HG03342 (cell line): ENCODE results near the gene SFXN5.

Experiments
- ATAC-seq: cut with Tn5 transposase; IDR thresholded peaks from one replicate; pipeline ENCODE4 v1.9.1; 2021; ENCODE audit warnings: mild to moderate bottlenecking, moderate library complexity; ENCODE audit not compliant: unreplicated experiment

The SFXN5 gene

DNA sequence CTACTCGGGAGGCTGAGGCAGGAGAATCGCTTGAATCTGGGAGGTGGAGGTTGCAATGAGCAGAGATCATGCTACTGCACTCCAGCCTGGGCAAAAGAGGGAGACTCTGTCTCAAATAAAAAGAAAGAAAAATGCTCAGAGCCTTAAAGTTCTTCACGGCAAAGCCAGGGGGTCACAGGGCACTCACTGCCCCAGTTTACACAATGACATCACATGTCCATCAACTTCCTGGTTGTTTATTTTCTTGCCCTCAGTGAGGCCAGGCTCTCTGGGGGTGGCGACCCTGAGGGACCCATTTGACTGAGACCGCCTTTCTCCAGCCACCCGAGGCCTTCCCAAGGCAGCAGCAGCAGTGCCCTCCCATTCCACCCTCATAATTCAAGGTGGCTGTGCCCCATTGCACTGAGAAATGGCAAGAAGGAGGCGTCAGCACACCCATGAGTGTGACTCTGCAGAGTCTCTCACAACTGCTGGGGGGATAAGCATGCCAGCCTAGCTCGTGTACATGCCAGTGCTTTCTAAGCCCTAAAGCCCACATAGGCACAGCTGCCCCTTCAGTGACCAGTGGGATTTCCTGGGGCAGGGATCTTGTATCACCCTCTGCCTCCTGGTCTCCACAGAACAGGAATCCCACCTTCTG lies 50.0 kb downstream of the SFXN5 start:
- ATAC-seq, result no peak

DNA sequence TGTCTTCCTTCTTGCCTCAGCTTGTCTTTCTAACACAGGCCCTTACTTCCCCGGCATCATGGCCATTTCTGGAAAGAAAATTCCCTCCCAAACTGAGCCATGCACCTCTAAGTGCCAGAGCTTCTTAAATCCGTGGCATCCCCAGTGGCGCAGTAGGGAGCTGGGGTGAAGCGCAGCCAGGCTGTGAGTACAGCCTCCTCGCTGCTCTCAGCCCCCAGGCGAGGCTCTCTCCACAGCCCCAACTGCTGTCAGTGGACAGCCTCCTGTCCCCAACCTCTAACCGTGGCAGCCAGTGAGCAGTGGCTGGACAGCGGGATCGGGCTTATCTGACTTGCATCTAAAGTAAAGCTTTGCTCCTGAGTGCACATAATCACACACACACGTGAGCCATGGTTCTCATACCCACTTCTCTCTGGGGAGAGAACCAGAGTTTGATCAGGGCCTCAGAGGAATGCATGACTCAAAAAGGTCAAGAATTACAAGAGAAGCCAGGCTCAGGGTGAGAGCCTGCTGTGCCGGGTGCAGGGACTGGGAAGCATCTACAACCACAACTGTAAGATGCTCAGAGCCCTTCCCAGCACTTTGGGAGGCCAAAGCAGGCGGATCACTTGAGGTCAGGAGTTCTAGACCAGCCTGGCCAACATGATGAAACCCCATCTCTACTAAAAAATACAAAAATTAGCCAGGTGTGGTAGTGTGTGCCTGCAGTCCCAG lies 50.7 kb downstream of the SFXN5 start:
- ATAC-seq, result no peak

- ATAC-seq, result no peak
These were observed 51.2 kb downstream of the SFXN5 start for GRCh38 chr2:73020306-73020656.

- ATAC-seq, result no peak
These were observed 53.2 kb downstream of the SFXN5 start for GRCh38 chr2:73018188-73018825.

GRCh38 chr2:73013936-73014335 lies 57.6 kb downstream of the SFXN5 start:
- no peak for ATAC-seq

DNA sequence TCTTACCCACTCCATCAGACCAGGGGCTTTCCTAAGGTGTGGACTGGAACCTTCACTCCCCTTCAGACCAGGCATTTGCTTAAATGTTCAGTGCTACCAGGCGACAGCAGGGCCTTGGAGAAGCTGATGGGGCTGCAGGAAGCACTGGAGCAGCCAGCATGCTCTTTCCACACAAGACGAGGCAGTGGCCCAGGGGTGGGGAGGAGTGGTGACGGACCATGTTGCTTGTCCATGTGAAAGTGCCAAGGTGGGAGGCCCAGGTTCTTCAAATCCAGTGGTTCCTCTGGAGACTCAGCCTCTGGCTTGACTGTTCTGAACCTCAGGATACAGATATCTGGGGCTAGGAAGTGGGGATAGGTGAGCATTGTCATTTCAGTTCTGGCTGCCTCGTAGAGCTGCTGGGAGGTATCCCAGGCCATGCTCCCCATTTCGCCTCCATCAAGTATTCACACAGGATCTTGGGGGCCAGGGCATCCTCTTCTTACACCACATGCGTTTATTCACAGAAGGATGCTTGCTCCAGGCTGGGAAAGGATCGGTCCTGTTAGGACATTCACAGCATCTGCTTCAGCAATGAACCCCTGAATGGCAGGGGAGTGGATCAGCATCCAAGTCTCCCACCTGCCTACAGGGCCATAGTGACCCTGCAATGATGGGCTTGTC lies 62.2 kb downstream of the SFXN5 start:
- ATAC-seq, result no peak

GRCh38 chr2:73008766-73009135 lies 62.8 kb downstream of the SFXN5 start:
- ATAC-seq, result no peak

DNA sequence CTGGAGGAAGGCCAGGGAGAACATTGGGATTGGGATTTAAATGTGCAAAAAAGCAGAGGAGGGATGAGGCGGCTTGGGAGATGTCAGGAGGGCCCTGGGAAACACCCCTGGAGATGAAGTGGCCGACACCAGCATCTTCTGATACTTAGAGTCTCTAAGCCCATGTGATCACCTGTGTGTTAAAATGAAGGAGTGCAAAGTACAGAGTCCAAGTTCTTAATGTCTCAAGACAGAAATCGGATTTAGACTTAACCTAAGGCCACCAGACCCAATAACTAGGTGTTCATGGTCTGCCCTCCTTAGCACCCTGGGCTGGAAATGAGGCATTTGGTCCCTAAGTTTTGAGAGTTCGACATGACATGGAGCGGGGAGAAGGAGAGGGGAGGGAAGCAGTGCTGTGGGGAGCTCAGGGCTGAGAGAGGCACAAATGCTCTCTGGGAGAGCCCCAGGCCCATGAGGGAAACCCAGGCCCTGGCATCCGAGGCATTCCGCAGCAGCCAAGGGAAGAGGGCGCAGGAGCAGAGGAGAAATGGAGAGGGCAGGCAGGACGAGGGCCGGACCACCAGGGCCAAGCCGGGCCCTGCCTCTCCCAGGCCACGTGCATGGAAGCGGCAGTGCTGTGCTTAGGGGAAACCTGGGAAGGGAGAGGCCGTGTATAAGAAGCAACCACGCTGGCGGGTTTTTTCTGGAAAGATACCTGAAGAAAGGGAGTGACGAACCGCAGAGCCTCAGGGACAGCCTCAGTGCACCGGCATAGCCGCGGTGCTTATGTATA lies 63.3 kb downstream of the SFXN5 start:
- ATAC-seq, result no peak

DNA sequence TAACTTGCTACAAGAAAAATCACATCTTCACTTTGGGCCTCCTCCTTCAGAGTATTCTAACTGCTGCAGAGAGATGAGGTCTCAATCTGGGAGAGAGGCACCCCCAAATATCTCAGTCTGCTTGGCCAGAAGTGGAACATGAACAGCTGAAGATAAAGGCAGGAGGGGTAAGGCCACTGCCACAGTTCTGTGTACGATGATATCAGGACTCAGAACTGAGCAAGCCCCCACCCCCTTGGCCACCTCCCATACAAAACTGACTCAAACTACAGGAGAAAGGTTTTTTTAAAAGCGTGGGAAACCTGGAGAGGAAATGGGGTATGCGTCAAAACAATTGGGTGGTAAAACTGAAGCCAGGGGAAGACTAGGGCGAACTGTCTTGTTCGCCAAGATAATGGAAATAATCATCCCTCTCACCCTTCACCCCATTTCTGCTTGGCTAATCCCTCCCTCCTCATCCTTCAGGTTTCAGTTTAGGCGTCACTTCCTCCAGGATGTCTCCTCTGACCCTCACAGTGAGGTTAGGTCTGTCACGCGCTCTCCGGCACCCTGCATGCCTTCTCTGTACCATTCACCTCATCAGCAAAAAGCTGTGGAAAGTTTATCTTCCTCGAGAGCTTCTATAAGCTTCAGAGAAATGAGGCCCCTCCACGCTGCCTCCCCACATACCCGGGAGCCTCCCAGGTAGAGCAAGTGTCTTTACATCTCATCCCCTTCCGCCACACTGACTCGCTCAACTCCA lies 64.4 kb downstream of the SFXN5 start:
- ATAC-seq, result no peak

DNA sequence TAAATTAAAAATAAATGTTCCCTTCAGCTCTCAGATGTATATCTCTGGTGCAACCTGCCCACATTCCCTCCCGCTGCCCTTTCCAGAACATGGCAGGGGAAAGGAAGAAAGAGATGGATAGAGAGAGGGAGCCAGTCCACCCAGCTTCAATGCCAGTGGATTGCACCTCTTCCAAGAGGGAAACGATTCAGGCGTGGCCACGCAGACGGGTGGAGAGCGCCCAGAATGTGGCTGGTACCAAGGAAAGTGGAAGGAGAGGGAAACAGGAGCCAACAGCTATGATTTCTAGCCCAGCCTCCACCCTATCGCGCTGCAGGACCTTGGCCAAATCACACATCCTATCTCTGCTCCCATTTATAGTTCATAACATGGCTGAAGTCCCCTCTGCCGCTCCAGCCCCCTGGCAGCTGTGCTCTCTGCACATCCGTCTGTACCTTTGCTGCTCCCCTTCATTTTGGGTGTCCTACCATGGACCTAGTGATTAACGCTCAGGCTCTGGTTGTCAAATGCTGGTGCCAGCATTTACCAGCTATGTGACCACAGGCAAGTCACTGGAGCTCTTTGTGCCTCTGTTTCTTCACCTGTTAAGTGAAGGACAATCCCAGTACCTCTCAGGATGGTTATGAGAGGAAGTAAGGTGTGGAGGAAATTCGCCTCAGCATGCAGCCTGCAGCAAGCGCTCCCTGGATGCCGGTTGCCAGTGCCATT lies 66.5 kb downstream of the SFXN5 start:
- ATAC-seq, result no peak

GRCh38 chr2:73004466-73004865 lies 67.0 kb downstream of the SFXN5 start:
- ATAC-seq, result no peak

GRCh38 chr2:73003027-73003426 lies 68.5 kb downstream of the SFXN5 start:
- ATAC-seq, result no peak

- no peak for ATAC-seq
These were observed 70.5 kb downstream of the SFXN5 start for GRCh38 chr2:73000808-73001570.

- no peak for ATAC-seq
These were observed 71.5 kb downstream of the SFXN5 start for GRCh38 chr2:72999729-73000725.

DNA sequence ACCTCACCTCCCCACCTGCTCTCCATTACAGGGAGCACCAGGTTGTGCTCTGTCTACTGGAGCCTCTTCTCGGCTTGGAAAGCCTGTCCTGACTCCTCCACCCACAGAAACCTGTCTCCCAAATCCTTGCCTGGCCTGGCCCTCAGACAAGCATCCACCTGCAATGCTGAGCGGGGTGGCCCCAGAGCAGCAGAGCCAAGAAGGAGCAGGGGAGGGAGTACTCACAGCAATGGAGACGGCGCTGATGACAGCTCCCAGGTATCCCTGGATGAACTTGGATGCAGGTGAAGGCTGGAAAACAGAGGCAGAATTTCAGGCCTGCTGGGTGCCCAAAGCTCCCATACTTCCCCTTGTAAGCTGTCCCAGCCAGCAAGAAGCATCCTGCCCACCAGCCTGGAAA lies 72.8 kb downstream of the SFXN5 start:
- ATAC-seq, result no peak

- no peak for ATAC-seq
These were observed 73.3 kb downstream of the SFXN5 start for GRCh38 chr2:72998234-72998651.

DNA sequence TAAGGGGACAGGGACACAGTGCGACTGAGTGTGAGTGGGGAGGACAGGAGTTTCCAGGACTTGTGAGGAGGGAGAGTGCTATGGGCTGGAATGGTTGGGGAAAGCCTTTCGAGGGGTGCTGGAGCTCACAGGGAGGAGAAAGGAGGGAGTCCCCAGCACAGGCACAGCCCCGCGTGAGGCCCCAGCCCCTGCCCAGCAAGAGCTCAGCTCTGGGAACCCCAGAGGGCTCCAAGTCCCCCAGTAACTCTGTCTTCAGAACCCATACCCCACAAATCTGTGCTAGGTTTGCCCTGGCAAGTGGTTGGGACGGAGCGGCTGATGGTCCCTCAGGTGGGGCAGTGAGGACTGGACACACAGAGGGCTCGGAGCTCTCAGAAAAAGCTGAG lies 75.4 kb downstream of the SFXN5 start:
- no peak for ATAC-seq
